HG03103 (cell line): ENCODE data around the gene NT5M.
"Not testable (repeated sequence)": the region's sequence is repeated elsewhere in the genome, so short reads cannot be mapped to it uniquely, and the experiment has no call there.

ENCODE experiments used
- ATAC-seq: cut with Tn5 transposase; IDR thresholded peaks from one replicate; pipeline ENCODE4 v1.9.1; 2021; ENCODE audit warnings: low read depth; ENCODE audit not compliant: unreplicated experiment

Gene NT5M

GRCh38 chr17:17303010-17303846, at the start of gene NT5M:
TSS of gene NT5M (plus strand) at chr17:17303373. CDS start at chr17:17303551, 178 bp downstream.
- ATAC-seq = no peak

GRCh38 chr17:17253406-17253805, 49.8 kb upstream of the NT5M start:
- ATAC-seq = no peak

- no peak for ATAC-seq
Measured at GRCh38 chr17:17254036-17254435, 49.1 kb upstream of the NT5M start.

- not testable (repeated sequence) for ATAC-seq
Measured at GRCh38 chr17:17255689-17256088, 47.5 kb upstream of the NT5M start.

GRCh38 chr17:17256316-17256715, 46.9 kb upstream of the NT5M start:
- no peak for ATAC-seq

GRCh38 chr17:17258011-17258410, 45.2 kb upstream of the NT5M start:
- no peak for ATAC-seq

GRCh38 chr17:17258998-17259397, 44.2 kb upstream of the NT5M start:
- ATAC-seq = no peak

GRCh38 chr17:17264430-17264829, 38.7 kb upstream of the NT5M start:
- no peak for ATAC-seq

- ATAC-seq = no peak
Measured at GRCh38 chr17:17269926-17270773, 33.0 kb upstream of the NT5M start.

- ATAC-seq = no peak
Measured at GRCh38 chr17:17275971-17276370, 27.2 kb upstream of the NT5M start.

- not testable (repeated sequence) for ATAC-seq
Measured at GRCh38 chr17:17277431-17277830, 25.7 kb upstream of the NT5M start.

GRCh38 chr17:17279316-17279715, 23.9 kb upstream of the NT5M start:
- no peak for ATAC-seq

GRCh38 chr17:17280613-17281549, 22.3 kb upstream of the NT5M start, which contains the start of gene COPS3:
TSS of gene COPS3 (minus strand) at chr17:17281246. CDS start at chr17:17281186, 60 bp downstream.
- peak; percentile 82 for ATAC-seq

GRCh38 chr17:17285951-17286350, 17.2 kb upstream of the NT5M start:
- no peak for ATAC-seq

- no peak for ATAC-seq
Measured at GRCh38 chr17:17289086-17289485, 14.1 kb upstream of the NT5M start.

GRCh38 chr17:17289701-17290100, 13.5 kb upstream of the NT5M start:
- ATAC-seq = no peak

- ATAC-seq = no peak
Measured at GRCh38 chr17:17295141-17295540, 8.0 kb upstream of the NT5M start.

GRCh38 chr17:17297217-17297616, 6.0 kb upstream of the NT5M start:
- ATAC-seq = no peak

GRCh38 chr17:17298108-17298507, 5.1 kb upstream of the NT5M start:
- no peak for ATAC-seq
